Measurements from ENCODE around the gene FHOD1.

The FHOD1 gene

DNA sequence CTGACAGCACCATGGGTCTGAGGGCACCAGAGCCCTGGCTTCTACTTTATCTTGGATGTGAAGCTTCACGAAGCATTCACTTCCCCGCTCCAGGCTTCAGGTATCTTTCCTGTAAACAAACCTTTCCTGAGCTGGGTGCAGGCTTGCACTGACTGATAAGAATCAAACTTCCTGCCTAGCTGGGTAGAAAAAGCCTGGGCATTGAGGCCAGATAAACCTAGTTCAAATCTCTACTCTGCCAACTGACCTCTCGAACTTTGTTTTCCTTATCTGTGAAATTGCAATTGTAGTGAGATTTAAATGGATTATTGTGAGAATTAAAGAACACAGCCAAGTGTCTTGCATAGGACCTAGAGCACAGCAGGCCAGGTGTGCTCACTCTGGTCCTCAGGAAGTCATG lies 23.3 kb downstream of the FHOD1 start:
- H3K4me3 ChIP-seq (ENCODE audit: insufficient read depth, low read depth, low read length, poor library complexity, severe bottlenecking) = no peak overlapping the region
- no peak for DNase-seq
- peaks cover 21% of the 10 kb centered on the region for H3K4me1 ChIP-seq (ENCODE audit: control insufficient read depth, insufficient read depth, low read length, poor library complexity, severe bottlenecking)
- no peaks in the 10 kb centered on the region for H3K9me3 ChIP-seq (ENCODE audit: control insufficient read depth, low read length)
- H3K27ac ChIP-seq (ENCODE audit: insufficient read depth, low read length, poor library complexity, severe bottlenecking) = peak overlapping the region; percentile 46
- no peaks in the 10 kb centered on the region for H3K27me3 ChIP-seq (replicated peaks; ENCODE audit: control insufficient read depth, insufficient read depth, low read length, poor library complexity, severe bottlenecking)
- H3K36me3 ChIP-seq (ENCODE audit: control insufficient read depth, insufficient read depth, low read length) = peaks cover 10% of the 10 kb centered on the region

DNA sequence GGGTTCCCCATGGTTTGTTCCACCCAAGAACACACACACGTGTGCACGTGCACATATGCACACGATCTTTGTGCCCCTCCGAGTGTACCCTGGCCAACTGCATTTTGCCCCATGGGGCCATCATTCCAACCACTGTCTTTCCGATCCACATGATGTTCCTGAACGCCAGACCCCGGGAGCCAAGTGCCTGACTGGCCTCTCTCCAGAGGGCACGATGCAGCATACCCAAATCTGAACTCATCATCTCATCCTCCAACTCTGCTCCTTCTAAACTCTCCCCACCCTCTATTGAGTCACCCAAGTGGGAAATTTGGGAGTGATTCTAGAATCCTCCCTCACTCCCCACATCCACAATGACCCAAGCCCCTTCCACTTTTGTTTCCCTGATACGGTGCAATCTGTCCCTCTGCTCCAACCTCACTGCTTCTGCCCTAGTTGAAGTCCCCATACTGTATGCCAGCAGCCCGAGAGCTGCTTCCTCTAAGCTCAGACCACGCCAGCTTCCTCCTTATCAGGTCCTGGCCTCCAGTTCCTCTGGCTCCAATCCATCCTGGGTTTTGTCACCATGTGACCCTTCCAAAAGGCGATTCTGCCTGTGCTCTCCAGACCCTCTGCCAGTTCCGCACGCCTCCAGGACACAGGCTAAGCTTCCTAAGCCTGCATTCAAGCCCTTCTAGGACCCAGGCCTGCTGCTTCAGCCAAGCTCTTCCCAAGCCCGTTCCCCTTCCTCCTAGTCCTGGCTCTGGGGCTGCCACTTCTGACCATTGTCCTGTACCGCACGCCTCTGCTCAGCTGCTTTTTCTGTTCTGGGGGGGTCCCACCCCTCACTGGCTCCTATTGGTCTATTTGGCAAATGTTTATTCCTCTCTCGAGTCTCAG lies 30.4 kb downstream of the FHOD1 start:
- no peak for DNase-seq
- H3K36me3 ChIP-seq (ENCODE audit: control insufficient read depth, insufficient read depth, low read length) = no peaks in the 10 kb centered on the region
- no peaks in the 10 kb centered on the region for H3K9me3 ChIP-seq (ENCODE audit: control insufficient read depth, low read length)
- H3K4me3 ChIP-seq (ENCODE audit: insufficient read depth, low read depth, low read length, poor library complexity, severe bottlenecking) = no peak overlapping the region
- no peaks in the 10 kb centered on the region for H3K4me1 ChIP-seq (ENCODE audit: control insufficient read depth, insufficient read depth, low read length, poor library complexity, severe bottlenecking)
- H3K27me3 ChIP-seq (replicated peaks; ENCODE audit: control insufficient read depth, insufficient read depth, low read length, poor library complexity, severe bottlenecking) = no peaks in the 10 kb centered on the region
- H3K27ac ChIP-seq (ENCODE audit: insufficient read depth, low read length, poor library complexity, severe bottlenecking) = no peak overlapping the region

DNA sequence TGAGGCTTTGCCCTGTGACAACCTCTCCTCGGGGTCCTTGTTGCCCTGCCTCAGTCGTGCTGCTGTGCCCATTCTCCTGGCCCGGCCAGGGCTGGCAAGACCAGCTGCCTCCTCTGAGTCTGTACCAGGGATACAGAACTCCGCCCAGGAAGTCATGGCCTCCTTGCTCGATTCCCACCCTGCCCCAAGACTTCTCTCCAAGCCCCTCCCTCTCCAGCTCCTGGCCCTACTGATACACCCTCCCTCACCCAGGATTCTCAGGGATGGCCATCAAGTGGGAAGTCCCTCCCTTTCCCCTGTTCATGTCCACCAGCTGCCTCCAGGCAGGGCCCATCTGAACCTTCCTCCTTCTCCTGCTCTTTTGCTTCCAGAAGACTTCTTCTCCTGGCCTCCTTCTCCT lies 31.6 kb downstream of the FHOD1 start:
- Histone ChIP-seq H3K4me3 (ENCODE audit: insufficient read depth, low read depth, low read length, poor library complexity, severe bottlenecking) (no peak overlapping the region), H3K36me3 (ENCODE audit: control insufficient read depth, insufficient read depth, low read length) (no peaks in the 10 kb centered on the region), H3K4me1 (ENCODE audit: control insufficient read depth, insufficient read depth, low read length, poor library complexity, severe bottlenecking) (no peaks in the 10 kb centered on the region), H3K9me3 (ENCODE audit: control insufficient read depth, low read length) (no peaks in the 10 kb centered on the region), H3K27ac (ENCODE audit: insufficient read depth, low read length, poor library complexity, severe bottlenecking) (no peak overlapping the region), H3K27me3 (replicated peaks; ENCODE audit: control insufficient read depth, insufficient read depth, low read length, poor library complexity, severe bottlenecking) (no peaks in the 10 kb centered on the region)
- DNase-seq = no peak

DNA sequence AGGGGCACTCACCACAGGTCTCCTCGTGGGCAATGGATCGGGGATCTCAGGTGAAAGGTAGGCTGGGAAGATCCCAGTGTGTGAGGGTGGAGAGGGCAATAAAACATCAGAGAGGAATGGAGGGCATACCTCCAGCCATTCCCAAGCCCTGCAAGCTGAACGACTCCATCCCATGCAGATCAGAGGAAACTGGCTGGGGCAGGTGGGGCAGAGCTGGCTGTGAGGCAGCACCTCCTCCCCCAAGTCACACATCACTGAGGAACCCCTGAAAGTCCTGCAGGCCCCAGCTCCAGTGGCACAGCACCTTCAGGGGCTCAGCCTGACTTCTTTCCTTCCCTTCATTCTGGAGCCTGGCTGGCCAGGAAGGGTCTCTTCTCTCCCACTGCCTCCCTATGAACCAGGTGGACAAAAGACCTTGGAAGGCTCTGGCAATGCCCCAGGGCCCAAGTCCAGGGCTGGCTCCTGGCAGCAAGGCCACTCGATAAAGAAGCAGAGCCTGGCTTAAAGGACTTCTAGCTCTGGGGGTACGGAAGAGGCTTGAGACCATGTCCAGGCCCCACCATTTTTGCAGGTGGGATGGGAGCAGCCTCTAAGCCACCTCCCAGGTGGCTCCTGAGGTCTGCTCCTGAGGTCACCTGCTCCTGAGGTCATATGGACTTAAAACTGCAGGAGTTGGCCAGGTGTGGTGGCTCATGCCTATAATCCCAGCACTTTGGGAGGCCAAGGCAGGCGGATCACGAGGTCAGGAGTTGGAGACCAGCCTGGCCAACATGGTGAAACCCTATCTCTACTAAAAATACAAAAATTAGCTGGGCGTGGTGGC lies 33.9 kb downstream of the FHOD1 start:
- Histone ChIP-seq H3K36me3 (ENCODE audit: control insufficient read depth, insufficient read depth, low read length) (no peaks in the 10 kb centered on the region), H3K27me3 (replicated peaks; ENCODE audit: control insufficient read depth, insufficient read depth, low read length, poor library complexity, severe bottlenecking) (no peaks in the 10 kb centered on the region), H3K4me1 (ENCODE audit: control insufficient read depth, insufficient read depth, low read length, poor library complexity, severe bottlenecking) (no peaks in the 10 kb centered on the region), H3K9me3 (ENCODE audit: control insufficient read depth, low read length) (no peaks in the 10 kb centered on the region), H3K27ac (ENCODE audit: insufficient read depth, low read length, poor library complexity, severe bottlenecking) (no peak overlapping the region), H3K4me3 (ENCODE audit: insufficient read depth, low read depth, low read length, poor library complexity, severe bottlenecking) (no peak overlapping the region)
- no peak for DNase-seq

DNA sequence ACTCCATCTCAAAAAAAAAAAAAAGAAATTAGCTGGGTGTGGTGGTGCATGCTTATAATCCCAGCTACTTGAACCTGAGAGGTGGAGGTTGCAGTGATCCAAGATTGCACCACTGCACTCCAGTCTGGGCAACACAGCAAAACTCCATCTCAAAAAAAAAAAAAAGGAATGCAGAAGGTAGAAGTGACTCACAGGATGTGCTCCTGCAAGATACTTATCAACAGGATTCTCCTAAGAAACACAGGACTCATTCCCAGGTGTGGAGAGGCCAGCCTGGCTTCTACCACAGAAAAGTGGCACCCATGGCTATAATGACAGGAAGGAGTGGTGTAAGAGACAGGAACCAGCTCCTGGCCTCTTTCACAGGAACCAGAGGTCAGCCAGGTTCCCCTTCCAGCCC lies 34.5 kb downstream of the FHOD1 start:
- DNase-seq = no peak
- no peak overlapping the region for H3K27ac ChIP-seq (ENCODE audit: insufficient read depth, low read length, poor library complexity, severe bottlenecking)
- H3K9me3 ChIP-seq (ENCODE audit: control insufficient read depth, low read length) = no peaks in the 10 kb centered on the region
- H3K4me3 ChIP-seq (ENCODE audit: insufficient read depth, low read depth, low read length, poor library complexity, severe bottlenecking) = no peak overlapping the region
- no peaks in the 10 kb centered on the region for H3K27me3 ChIP-seq (replicated peaks; ENCODE audit: control insufficient read depth, insufficient read depth, low read length, poor library complexity, severe bottlenecking)
- no peaks in the 10 kb centered on the region for H3K4me1 ChIP-seq (ENCODE audit: control insufficient read depth, insufficient read depth, low read length, poor library complexity, severe bottlenecking)
- no peaks in the 10 kb centered on the region for H3K36me3 ChIP-seq (ENCODE audit: control insufficient read depth, insufficient read depth, low read length)

DNA sequence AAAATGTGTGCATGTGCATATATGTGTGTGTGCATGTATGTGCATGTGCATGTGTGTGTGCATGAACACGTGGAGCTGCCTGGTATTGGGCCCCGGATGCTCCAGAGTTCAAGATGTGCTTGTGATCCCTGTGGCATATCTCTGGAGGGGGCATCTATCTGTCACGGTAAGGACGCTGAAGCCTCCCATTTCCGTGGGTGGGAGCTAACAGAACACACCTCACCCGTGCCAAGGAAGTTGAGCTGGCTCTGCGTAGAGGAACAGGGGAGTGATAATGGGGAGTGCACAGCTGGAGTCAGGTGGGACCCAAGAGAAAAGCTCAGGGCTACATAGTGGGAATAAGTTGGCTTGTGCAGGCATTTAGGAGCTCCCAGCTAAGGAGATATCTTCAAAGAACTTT lies 35.6 kb downstream of the FHOD1 start:
- H3K36me3 ChIP-seq (ENCODE audit: control insufficient read depth, insufficient read depth, low read length) = no peaks in the 10 kb centered on the region
- no peak overlapping the region for H3K27ac ChIP-seq (ENCODE audit: insufficient read depth, low read length, poor library complexity, severe bottlenecking)
- DNase-seq = no peak
- no peak overlapping the region for H3K4me3 ChIP-seq (ENCODE audit: insufficient read depth, low read depth, low read length, poor library complexity, severe bottlenecking)
- H3K27me3 ChIP-seq (replicated peaks; ENCODE audit: control insufficient read depth, insufficient read depth, low read length, poor library complexity, severe bottlenecking) = no peaks in the 10 kb centered on the region
- no peaks in the 10 kb centered on the region for H3K9me3 ChIP-seq (ENCODE audit: control insufficient read depth, low read length)
- H3K4me1 ChIP-seq (ENCODE audit: control insufficient read depth, insufficient read depth, low read length, poor library complexity, severe bottlenecking) = no peaks in the 10 kb centered on the region

DNA sequence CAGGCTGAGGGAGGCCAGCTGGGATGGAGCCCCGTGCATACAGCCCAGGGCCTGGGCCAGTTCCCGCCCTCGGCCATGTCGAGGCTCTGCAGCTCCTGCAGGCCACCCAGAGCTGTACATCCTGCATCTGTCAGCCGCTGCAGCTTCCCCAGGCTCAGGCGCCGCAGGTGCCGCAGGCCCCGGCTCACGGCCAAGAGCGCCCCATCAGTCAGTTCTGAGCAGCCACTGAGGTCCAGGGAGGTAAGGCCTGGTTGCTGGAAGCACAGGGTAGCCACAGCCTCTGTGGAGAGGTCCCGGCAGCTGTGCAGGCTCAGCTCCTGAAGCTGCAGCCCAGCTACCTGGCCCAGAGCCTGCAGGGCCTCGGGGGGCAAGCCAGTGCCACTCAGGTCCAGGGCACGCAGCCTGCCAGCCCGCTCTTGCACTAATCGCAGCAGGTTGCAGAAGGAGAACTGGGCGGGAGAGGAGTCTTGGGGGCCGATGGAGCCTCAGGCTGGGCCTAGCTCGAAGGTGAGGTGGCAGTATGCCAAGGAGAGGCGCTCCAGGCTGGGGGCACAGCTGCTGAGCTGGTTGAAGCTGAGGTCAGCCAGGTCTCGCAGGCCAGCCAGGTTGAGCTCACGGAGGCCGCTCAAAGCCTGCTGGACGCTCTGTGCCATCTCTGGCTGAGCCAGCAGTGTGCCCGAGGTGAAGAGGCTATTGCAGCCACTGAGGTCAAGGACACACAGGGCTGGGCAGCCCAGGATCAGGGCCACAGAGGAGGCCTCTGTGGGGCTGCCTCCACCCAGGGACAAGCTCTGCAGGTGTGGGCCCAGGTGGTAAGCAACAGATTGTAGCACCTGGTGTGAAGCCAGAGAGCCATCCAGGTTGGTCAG lies 37.0 kb downstream of the FHOD1 start:
- H3K36me3 ChIP-seq (ENCODE audit: control insufficient read depth, insufficient read depth, low read length) = no peaks in the 10 kb centered on the region
- H3K4me3 ChIP-seq (ENCODE audit: insufficient read depth, low read depth, low read length, poor library complexity, severe bottlenecking) = no peak overlapping the region
- no peak overlapping the region for H3K27ac ChIP-seq (ENCODE audit: insufficient read depth, low read length, poor library complexity, severe bottlenecking)
- DNase-seq = no peak
- H3K9me3 ChIP-seq (ENCODE audit: control insufficient read depth, low read length) = no peaks in the 10 kb centered on the region
- H3K4me1 ChIP-seq (ENCODE audit: control insufficient read depth, insufficient read depth, low read length, poor library complexity, severe bottlenecking) = no peaks in the 10 kb centered on the region
- no peaks in the 10 kb centered on the region for H3K27me3 ChIP-seq (replicated peaks; ENCODE audit: control insufficient read depth, insufficient read depth, low read length, poor library complexity, severe bottlenecking)

DNA sequence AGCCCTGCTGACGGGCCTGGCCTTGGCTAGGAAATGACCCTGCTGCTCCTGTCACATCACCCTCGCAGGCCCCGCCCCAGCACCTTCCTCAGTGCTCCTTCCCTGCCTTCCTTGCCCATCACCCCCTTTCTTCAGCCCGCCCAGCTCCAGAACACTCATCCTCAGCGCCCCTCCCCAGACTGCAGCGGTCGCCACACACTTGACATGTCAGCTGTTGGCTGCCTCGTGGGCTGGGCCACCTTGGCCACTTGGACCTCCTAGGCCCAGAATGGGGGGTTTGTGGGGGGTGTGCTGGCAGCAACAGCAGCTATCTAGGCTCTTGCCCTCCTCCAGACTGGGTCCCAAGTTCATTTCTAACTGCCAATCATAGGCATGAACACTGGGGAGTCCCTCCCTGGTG lies 37.7 kb downstream of the FHOD1 start:
- Histone ChIP-seq H3K4me1 (ENCODE audit: control insufficient read depth, insufficient read depth, low read length, poor library complexity, severe bottlenecking) (no peaks in the 10 kb centered on the region), H3K27me3 (replicated peaks; ENCODE audit: control insufficient read depth, insufficient read depth, low read length, poor library complexity, severe bottlenecking) (no peaks in the 10 kb centered on the region), H3K4me3 (ENCODE audit: insufficient read depth, low read depth, low read length, poor library complexity, severe bottlenecking) (no peak overlapping the region), H3K9me3 (ENCODE audit: control insufficient read depth, low read length) (no peaks in the 10 kb centered on the region), H3K27ac (ENCODE audit: insufficient read depth, low read length, poor library complexity, severe bottlenecking) (no peak overlapping the region), H3K36me3 (ENCODE audit: control insufficient read depth, insufficient read depth, low read length) (no peaks in the 10 kb centered on the region)
- DNase-seq = no peak

DNA sequence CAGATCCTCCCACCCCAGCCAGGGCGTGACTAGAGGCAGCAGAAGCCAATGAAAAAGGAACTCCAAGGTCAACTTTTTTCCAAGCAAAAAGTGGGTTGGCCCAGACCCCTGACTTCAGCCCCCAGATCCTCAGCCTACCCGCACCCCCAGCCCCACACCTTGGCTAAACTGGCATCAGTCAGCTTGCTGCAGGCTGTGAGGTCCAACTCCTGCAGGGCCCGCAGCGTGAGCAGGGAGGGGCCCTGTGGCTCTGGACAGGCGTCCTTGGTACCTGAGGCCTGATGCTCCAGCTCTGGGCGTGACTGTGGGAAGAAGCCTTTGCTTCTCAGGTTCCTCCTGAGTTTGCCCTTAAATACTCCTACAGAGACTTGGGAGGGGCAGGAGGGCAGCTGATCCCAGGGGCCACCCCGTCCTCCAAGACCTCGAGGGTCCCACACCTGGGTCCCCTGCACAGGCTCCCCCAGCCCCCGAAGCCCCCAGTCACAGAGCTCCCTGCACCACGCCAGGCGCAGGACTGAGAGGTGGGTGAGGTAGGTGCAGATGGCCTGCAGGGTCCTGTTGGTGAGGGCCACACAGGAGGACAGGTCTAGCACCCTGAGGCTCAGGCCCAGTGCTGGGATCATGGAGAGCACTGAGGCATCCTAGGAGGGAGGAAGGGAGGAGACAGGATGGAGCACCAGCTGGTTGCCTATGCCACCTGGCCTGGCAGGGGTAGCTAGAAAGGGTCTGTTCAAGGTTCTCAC lies 39.0 kb downstream of the FHOD1 start:
- no peaks in the 10 kb centered on the region for H3K9me3 ChIP-seq (ENCODE audit: control insufficient read depth, low read length)
- H3K4me1 ChIP-seq (ENCODE audit: control insufficient read depth, insufficient read depth, low read length, poor library complexity, severe bottlenecking) = no peaks in the 10 kb centered on the region
- no peak overlapping the region for H3K27ac ChIP-seq (ENCODE audit: insufficient read depth, low read length, poor library complexity, severe bottlenecking)
- no peaks in the 10 kb centered on the region for H3K27me3 ChIP-seq (replicated peaks; ENCODE audit: control insufficient read depth, insufficient read depth, low read length, poor library complexity, severe bottlenecking)
- peaks cover 6% of the 10 kb centered on the region for H3K36me3 ChIP-seq (ENCODE audit: control insufficient read depth, insufficient read depth, low read length)
- DNase-seq = no peak
- H3K4me3 ChIP-seq (ENCODE audit: insufficient read depth, low read depth, low read length, poor library complexity, severe bottlenecking) = no peak overlapping the region
